Inflammatory macrophage (primary cell): ENCODE data around the gene HOXA1.

ENCODE experiments used
- DNase-seq, 2 donors: peaks; one replicate each; pipeline ENCODE4 v3.0.0-alpha.2; 2020 to 2022

Gene HOXA1

GRCh38 chr7:27091941-27092818 lies 3.6 kb downstream of the HOXA1 start:
- no peak for DNase-seq

GRCh38 chr7:27091105-27091504 lies 4.7 kb downstream of the HOXA1 start:
- no peak for DNase-seq

GRCh38 chr7:27088002-27088922 lies 7.5 kb downstream of the HOXA1 start:
- no peak for DNase-seq

- no peak for DNase-seq
These were observed 12.2 kb downstream of the HOXA1 start for GRCh38 chr7:27083646-27084045.

GRCh38 chr7:27082171-27082570 lies 13.6 kb downstream of the HOXA1 start:
- no peak for DNase-seq

GRCh38 chr7:27080844-27081436 lies 14.9 kb downstream of the HOXA1 start:
- no peak for DNase-seq

GRCh38 chr7:27079234-27079975 lies 16.4 kb downstream of the HOXA1 start:
- peak; percentile 27 to 55 for DNase-seq

- no peak for DNase-seq
These were observed 17.1 kb downstream of the HOXA1 start for GRCh38 chr7:27078616-27079233.

- DNase-seq: no peak
These were observed 22.7 kb downstream of the HOXA1 start for GRCh38 chr7:27073076-27073475.

GRCh38 chr7:27071622-27072390 lies 24.0 kb downstream of the HOXA1 start:
- no peak for DNase-seq

GRCh38 chr7:27068259-27068658 lies 27.5 kb downstream of the HOXA1 start:
- DNase-seq: peak; percentile 11 to 15

- DNase-seq: no peak
These were observed 29.7 kb downstream of the HOXA1 start for GRCh38 chr7:27066148-27066547.

- DNase-seq: no peak
These were observed 30.1 kb downstream of the HOXA1 start for GRCh38 chr7:27065709-27066108.

- no peak for DNase-seq
These were observed 31.1 kb downstream of the HOXA1 start for GRCh38 chr7:27064661-27065060.

GRCh38 chr7:27064159-27064558 lies 31.6 kb downstream of the HOXA1 start:
- no peak for DNase-seq

GRCh38 chr7:27062946-27063345 lies 32.9 kb downstream of the HOXA1 start:
- DNase-seq: no peak

- no peak for DNase-seq
These were observed 42.6 kb downstream of the HOXA1 start for GRCh38 chr7:27053153-27053552.

- no peak for DNase-seq
These were observed 44.3 kb downstream of the HOXA1 start for GRCh38 chr7:27051451-27051850.

- no peak for DNase-seq
These were observed 47.4 kb downstream of the HOXA1 start for GRCh38 chr7:27048438-27048837.

- DNase-seq: peak; percentile 47 to 68
These were observed 48.8 kb downstream of the HOXA1 start for GRCh38 chr7:27046854-27047549.
